OCI-LY3 (cell line): Measurements from ENCODE around the gene SWAP70.

Experiments
- CTCF ChIP-seq: fragments of 200-600, 300-600 bp; sonication (generic); IDR thresholded peaks from 2 replicates; pipeline ENCODE4 v1.5.1; 2014; ENCODE audit warnings: antibody characterized with exemption, low read length, low read depth
- EZH2phosphoT487 ChIP-seq: fragments of 200-600 bp; shearing (Covaris generic); IDR thresholded peaks from 2 replicates; pipeline ENCODE4 v1.6.1; 2018; ENCODE audit warnings: antibody characterized with exemption, mixed run types, low read depth

- TF ChIP-seq CTCF (no peak), EZH2phosphoT487 (no peak)
Observed at GRCh38 chr11:9755561-9756185, 91.8 kb downstream of the SWAP70 start.
